SH-SY5Y (cell line): ENCODE measurements around the gene ZFR.

Source experiments
- GATA2 ChIP-seq: IDR thresholded peaks from 2 replicates; pipeline ENCODE4 v1.6.1; 2011; ENCODE audit warnings: mild to moderate bottlenecking, low read depth, low read length
- GATA3 ChIP-seq: IDR thresholded peaks from 2 replicates; pipeline ENCODE4 v1.6.1; 2011; ENCODE audit warnings: low read depth, mild to moderate bottlenecking, low read length, moderate library complexity

DNA sequence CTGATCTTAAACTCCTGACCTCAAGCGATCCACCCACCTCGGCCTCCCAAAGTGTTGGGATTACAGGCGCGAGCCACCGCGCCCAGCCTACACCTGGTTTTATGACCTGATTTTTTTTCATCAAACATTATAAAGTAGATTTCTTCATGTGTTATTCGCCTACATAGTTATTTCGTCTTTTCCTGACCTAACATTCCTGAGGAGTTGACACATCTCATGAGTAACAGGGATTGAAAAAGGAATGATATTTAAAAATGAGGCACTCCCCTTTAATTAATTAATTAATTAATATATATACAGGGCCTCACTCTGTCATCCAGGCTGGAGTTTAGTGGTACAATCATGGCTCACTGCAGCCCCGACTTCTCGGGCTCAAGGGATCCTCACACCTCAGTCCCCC, 111.6 kb downstream of the ZFR start:
- TF ChIP-seq GATA3 (no peak), GATA2 (no peak)
